IPS DF 4.7 (cell line): ENCODE measurements around the gene PDE5A.
"Not testable (repeated sequence)": the region's sequence is repeated elsewhere in the genome, so short reads cannot be mapped to it uniquely, and the experiment has no call there.

Source experiments
- DNase-seq: peaks from one replicate; pipeline ENCODE4 v3.0.0-alpha.2; 2013; ENCODE audit warnings: low spot score; ENCODE audit errors: extremely low read depth

Gene PDE5A

DNA sequence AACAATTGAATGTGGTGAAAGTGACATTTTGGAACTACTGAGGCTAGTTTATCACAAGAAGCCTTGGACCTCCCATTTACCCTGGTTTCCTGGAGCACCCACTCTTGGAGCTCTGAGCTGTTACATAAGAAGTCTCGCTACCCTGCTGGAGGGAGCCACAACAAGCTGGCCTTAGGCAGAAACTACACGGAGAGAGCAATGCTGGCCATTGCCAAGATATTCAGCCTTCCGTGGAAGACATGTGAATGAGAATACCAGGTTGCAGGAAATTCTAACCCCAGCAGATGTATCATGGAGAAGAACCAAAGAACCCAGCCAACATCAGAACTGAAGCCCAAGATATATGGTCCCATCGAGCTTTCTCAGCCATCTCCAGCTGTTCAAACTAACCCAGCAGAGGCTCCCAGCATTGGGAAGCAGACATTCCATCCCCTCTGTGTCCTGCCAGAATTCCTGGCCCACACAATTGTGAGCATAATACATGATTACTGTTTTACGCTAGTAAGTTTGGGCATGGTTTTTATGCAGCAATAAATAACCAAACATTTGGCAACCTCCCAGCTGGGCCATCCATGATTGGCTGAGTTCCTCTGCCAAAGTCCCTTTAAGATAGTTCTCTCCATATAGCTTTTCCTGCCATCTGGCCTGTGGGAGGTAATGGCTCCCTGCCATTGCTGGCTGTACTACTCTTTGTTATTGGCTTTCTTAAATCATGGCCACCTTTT, 17.9 kb upstream of the PDE5A start:
- DNase-seq = no peak

DNA sequence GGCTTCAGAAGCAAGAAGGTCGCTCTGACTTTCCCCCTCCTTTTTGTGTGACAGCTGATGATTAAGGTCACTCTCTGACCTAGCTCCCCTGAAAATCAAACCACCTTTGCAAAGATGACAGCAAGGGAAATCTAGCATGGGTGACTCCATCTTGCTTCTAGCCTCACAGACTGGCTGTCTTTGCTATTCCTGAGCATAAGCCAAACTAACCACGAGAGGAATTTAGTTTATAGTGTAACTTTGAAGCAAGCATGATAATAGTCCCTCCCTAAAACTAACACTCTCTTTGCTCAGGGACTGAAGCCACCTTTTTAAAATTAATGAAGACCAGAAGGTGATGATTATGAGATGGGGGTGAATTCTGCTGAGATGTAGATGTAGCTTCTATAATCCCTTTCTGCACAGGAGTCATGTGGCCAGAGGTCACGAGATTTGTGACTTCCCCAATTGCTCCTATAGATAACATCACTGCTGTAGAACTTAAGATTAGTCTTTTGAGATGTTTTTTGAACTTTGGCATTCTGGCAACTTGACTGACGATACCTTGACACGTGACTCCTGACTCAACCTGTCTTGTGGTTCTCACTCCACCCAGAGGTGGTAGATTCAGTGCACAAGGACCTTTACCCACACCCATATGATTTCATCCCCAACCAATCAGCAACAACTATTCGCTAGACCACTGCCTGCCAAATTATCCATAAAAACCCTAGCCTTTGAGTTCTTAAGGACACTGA, 14.9 kb upstream of the PDE5A start:
- DNase-seq = no peak

DNA sequence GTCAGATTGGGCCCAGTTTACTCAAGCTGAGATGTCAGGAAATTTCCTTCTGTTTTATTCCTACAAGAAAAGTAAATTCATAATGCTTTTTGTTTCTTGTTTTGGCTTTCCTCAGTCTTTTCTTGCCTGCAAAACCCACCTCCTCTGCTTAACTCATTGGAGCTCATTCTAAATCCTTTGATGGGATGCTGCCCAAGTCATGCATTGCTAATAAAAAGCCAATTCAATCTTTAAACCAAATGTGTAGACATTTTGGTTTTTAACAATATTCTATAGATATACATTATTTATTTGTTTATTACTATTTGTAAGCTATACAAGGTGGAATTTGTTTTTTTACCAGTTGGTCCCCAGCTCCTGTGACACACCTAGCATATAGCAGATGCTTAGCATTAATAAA, 13.2 kb upstream of the PDE5A start:
- DNase-seq = no peak

DNA sequence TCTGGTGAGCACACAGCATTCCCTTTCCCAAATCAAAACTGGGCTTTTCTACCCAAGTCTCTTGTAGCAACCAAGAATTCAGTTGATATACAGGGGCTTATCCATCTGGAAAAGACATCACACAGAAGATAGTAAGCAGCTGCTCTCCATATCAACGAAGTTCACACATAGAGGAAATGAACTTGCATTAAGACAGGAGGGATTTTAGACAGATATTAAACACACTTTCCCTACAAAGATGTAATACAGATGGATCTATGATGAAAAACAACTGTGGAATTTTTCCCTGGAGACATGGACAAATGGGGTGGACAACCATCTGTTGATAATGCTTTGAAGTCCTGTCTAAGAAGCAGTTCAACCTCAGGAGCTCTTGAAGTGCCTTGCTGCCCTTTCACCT, 9.8 kb upstream of the PDE5A start:
- DNase-seq = no peak

DNA sequence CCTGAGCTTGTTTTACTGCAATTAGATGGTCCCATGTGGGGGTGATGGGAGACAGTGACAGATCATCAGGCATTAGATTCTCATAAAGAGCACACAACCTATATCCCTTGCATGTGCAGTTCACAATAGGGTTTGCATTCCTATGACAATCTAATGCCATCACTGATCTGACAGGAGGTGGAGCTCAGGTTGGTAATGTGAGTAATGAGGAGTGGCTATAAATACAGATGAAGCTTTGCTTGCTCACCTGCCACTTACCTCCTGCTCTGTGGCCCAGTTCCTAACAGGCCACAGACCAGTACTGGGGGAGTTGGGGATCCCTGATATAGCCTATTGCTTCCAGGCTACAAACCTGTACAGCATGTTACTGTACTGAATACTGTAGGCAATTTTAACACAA, 8.2 kb upstream of the PDE5A start:
- DNase-seq = not testable (repeated sequence)

DNA sequence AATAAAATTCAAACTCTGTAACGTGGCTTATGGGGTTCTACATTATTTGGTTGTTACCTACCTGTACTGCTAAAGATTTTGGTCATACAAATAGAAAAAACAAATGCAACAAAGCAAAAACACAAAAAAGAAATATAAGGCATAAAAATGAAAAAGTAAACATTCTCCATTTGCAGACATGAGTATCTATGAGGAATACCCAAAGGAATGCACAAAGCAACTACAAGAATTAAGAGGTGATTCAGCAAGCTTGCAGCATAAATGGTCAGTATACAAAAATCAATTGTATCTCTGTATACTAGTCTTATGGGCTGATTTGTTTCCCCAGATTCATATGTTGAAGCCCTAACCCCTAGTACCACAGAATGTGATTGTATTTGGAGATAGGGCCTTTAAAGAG, 3.6 kb upstream of the PDE5A start:
- DNase-seq = no peak

DNA sequence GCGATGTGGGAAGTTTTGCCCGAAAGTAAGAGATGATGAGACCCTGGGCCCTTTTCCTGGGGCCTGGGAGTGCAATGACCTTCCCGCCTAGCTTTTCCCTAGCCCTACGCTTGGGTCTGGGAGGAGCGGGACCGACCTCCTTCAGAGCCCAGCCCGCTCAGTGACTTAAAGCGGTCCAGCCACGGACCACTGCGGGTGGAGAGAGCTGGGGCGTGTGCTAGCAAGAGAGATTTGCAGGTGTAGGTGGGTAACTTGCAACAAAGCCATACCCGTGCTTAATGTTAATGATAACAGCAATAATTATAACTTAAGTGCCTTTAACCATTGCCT, 503 bp upstream of the PDE5A start:
- no peak for DNase-seq

DNA sequence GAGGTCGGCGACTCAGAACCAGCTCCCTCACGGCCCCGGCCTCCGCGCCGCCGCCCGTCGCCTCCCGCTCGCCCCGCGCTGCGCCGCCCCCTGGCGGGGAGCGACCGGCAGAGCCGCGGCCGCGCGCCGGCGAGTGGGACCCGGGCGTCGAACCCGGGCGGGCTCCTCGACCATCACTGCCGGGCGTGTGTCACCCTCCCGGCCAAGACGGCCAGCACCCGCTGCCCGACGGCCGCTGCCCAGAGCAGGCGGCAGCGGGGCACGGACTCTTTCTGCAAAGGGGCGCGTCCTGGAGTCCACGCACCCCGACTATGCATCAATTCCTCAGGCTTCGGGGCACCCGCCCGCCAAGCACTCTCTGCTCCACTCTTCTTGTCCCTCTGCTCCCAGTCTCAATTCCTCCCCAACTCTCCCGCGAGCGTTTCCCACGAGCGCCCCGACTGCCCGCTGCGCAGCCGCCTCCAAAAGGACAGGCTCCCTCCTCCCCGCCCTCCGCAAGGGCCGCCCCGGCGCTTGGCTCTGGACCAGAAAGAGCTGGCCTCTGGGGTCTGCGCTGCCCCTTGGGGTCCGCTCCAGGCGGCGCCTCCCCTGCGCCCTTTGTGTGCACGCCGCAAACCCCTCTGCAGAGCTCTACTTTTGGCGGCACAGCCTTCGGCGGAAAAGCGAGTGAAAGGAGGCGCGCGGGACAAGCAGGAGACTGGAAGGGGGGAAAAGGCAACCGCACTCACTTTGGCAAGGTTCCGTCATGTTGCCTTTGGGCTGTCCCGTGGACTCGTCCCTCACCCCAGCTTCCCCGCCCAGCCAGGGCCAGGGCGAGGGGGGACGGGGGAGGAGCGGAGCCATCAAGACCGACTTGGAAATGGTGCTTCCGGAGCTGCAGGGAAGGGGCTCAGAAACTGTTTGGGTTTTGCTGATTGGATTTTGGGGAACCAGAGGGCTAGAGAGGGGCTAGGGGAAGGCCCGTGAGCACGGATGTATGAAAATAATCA, 1.0 kb downstream of the PDE5A start:
- DNase-seq = no peak

DNA sequence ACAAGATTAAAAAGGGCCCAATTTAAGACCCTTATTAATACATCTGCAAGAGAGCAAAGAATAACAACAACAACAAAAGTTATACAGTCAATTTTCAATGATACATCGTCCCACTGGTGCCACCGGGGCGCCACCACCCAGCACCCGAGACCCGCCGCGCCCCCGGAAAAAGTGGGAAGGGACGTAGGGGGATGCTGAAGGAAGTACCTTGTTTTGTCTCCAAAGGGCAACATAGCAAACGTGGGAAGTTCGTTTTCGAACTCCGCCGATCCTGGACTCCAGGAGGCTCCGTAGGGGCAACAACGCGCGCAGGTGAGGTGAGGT, 1.7 kb downstream of the PDE5A start:
- no peak for DNase-seq

DNA sequence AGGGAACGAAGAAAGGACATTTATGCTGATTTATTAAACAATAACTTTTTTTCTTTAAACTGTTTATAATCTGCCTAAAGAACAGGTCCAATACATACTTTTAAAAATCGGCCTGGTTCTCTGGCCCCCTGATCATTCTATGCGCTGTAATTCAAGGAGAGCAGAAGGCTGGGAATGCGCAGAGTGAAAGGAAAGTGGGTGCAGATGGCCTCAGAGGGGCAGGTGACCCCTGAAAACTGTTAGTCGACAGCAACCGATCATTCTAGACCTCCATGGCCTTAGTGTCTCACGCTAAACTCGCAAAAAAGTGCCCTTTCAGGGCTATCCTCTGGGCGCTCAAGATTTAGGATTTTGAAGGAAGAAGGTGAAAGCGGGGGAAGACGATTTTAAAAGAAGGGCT, 2.2 kb downstream of the PDE5A start:
- no peak for DNase-seq

DNA sequence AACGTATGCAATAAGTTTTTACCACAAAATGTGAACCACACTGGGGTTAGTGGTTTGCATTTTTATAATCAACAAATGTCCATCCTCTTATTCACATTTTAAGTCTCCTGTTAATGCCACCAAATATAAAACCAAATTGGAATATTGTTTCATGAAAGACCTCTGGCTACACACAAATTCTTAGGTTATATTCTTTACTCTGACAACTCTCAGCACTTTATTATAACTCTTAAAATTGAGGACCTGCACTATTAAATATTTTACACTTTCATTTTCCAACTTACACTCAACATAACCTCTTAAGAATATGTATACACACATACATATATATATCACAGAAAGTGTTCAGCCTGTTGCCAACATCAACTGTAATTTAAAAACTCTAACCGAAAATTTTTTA, 2.8 kb downstream of the PDE5A start:
- no peak for DNase-seq

DNA sequence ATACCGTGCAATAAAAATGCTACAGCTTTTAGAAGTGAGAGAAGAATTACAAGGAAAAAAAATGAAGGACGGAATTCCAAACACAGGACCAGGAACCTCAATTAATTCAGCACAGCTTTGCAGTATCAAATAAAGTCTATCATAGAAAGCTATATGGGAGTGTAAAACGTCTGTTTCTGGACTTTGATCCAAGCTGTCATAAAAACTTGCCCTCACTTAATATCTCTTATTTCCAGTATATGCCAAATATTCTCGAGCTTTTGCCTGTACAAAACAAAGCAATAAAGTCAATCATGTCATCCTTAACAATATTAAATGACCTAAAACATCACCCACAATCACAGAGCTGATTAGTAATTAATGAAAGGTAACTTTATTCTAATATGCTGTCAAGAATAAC, 4.2 kb downstream of the PDE5A start:
- no peak for DNase-seq

DNA sequence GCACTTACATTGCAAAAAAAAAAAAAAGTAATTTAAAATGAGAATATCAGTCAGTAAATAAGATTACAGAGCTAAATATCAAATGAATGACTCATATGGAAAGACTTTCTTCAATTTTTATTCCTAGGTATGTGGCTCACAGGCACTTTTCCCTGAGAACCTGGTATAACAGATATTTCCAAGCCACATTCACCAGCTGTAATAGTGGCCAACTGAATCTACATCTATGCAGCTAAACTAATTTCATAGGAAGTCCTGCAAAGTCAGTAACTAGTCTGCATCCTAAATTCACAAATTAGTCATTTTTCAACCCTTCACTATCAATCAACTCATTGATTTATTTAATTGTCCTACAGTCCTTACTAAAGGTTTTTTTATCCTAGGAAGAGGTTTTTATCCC, 5.6 kb downstream of the PDE5A start:
- DNase-seq = no peak

DNA sequence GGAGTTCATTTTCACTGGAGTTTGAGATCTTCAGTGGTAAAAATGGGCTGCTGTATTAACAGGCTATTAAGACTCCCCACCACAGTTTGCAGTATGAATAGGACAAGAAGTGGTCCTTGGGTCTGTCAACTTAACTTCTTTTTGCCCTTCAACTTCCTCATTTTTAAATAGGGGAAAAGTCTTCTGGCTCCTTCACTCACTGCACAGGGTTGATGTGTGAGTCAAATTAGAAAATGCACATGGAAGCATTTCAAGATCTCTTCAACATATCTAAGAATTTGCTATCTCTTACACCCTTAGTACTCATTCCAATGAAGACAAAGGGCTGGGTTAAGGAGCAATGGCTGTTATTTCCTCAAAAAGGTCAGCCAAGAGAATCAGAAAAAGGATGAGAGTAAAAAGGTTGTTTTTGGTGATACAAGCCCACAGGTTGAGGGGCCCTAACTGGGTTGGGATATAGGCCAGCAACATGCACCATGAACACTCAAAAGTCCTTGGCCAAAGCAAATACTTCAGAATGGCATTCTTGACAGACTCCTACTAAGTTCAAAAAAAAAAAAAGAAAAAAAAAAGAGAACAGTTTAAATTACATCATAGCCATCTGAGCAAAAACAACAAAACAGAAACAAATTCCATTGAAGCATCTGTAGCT, 13.4 kb downstream of the PDE5A start:
- no peak for DNase-seq

DNA sequence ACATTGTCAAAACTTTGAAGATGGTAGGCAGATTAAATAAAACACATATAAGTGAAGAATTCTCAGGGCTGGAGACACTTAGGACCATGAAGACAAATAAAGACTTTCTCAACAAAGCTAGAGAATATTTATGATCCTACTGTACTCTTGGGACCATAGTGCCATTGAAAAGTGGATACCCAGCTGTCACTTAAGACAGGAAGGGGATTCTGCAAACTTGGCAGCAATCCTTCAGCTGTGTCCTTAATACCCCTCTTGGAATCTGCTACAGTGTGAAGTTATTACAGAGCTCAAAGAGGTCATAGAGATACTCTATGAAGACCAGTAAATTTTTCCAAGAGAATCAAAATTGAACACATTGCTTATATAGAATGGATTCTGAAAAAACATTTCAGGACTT, 24.3 kb downstream of the PDE5A start:
- DNase-seq = no peak

DNA sequence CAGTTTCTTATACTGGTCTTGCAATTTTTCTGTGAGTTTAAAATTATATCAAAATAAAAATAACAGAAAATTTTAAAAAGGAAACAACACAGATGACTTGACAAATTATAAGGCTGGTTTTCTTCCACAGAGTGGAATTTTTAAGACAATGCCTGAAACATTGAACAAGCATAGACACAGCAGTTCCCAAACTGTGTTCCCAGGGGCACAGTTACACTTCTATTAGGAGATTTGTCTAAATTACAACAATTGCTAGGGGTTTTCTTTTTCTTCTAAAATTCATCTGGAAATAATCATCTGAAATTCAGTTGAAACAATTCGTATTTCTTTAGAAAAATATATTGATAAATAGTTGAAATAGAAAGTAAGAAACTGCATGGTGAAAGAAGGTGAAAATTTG, 26.2 kb downstream of the PDE5A start:
- no peak for DNase-seq

DNA sequence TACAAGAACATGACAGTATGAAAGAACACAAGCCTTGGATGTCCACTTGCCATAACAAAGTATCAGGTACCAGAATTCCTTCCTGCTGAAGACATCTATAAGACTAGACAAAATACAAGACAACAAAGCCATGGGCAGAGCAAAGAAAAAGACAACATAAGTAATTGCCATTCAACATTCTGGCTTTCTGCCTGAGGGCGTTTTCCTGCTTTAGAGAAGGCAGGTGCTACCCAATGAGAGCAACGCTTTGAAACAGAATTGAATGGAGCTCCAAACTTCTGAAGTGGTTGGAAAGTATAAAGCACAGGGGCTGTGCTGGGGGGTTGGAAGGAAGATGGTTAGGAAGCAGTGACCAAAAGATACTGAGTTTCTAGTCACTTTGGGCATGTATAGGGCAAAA, 30.1 kb downstream of the PDE5A start:
- no peak for DNase-seq

DNA sequence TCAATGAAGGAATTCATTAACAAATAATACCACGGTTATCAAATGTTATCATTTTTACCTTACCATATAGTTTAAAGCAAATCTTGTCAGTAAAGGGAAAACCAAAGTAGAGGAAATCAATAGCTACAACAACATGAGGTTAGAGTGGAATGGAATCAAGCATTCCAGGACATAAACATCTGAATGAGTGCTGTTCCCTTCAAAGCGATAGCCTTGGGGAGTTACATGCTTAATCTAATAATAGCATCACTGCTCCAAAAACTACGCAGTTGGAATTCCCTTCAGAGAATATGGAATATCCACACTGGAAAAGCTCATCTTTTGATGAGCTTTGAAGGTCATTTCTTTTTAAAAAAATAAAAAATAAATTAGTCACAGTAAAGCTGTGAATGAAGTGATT, 31.2 kb downstream of the PDE5A start:
- no peak for DNase-seq

DNA sequence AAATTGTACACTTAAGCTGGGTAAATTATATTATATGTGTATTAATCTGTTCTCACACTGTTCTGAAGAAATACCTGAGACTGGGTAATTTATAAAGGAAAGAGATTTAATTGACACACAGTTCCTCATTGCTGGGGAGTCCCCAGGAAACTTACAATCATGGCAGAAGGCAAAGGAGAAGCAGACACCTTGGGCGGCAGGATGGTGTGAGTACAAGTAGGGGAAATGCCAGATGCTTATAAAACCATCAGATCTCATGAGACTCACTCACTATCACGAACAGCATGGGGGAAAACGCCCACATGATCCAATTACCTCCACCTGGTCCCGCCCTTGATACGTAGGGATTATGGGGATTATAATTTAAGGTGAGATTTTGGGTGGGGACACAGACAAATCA, 34.9 kb downstream of the PDE5A start:
- DNase-seq = no peak

DNA sequence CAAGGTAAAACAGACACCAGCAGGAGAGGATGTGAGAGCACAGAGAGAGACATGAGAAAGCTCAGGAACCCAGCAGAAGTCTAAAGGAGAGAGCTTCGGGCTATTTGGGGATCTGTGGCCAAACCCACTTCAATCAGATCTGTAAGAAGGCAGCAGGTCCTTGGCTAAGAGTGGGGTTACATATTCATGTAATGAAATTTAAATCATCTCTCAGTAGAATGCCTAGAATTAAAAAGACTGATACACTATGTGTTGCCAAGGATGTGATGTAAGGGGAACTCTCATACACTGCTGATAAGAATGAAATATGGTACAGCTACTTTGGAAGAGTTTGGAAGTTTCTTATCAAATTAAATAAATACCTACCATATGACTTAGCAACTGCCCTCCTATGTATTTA, 35.8 kb downstream of the PDE5A start:
- no peak for DNase-seq

DNA sequence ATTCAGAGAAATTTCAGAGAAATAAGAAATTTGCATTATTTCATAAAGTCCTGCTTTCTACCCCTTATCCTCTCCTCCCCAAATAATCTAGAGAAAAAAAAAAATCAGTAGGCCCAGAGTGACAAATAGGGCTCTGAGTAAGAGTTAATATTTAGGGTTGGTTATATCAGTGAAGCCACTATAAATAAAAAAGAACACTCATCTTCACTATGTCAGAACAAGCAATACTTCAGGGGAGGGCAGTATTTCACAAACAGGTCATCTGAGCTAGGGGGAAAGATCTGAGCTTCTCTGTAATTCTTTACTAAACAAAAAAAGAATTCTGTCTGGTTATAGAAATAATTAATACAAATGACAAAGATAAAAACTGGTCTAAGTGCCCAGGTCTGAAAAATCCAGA, 39.4 kb downstream of the PDE5A start:
- DNase-seq = no peak

DNA sequence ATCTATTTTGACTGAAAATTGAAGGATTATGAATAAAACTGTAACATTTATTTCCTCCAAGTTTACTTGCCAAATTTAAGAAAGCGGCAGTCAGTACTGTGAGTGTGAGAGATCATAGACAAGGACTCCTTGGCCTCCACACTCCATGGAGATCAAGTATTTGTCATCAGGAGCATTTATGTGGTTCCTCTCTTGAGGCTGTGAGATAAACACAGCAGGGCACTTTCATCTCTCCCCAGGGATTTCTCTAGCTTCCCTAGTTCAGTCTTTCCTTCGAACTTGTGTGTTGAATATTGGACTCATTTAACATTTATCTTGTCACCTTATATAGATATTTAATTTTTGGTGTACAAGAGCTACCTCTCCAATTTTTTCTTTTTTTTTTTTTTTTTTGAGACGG, 40.8 kb downstream of the PDE5A start:
- DNase-seq = no peak
